Stimulated activated CD4-positive, alpha-beta T cell treated with anti-CD3 and anti-CD28 coated beads, Interleukin-1b, Interleukin-23, amount 100 ng/mL, for 24 hours (primary cell): ENCODE results near the gene TMC8.

Experiments used
- DNase-seq, 4 experiments: peaks; one replicate each; pipeline ENCODE4 v3.0.0-alpha.2; 2020; ENCODE audit warnings: low read depth in 4 of 4, low spot score in 1 of 4

The TMC8 gene

DNA sequence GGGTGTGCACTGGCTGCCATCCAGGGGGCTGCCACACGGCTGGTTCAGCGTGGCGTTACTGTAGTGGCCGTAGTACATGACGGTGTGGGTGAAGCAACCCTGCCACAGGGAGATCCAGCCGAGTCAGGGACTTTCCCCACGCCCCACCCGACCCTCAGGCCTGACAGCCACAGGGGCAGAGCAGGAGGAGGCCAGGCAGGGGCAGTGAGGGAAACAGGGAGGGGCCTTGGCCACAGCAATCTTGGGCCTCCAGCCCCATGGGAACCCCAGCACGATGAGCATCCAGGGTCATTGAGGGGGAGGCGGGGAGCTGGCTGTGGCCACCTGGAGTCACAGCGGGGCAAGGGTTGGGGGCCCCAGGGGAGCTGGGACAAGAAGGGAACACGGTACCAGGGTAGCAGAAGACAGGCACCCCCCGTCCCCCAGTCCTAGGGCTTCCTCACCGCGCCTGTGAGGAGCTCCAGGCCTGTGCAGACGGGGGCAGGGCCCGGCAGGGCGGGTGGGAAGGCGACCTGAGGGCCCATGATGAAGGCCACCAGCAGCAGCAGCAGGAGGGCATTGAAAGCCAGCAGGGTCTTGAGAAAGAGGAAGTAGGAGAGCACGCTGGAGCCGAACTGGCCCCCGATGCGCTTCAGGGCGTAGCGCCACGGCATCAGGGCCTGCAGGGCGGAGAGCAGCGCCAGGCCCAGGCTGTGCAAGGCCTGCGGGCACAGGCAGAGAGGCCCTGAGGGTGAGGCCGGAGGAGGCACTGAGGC lies 6.3 kb upstream of the TMC8 start:
- no peak for DNase-seq

- DNase-seq, result no peak
These were observed 5.8 kb upstream of the TMC8 start for GRCh38 chr17:78124836-78125137.

DNA sequence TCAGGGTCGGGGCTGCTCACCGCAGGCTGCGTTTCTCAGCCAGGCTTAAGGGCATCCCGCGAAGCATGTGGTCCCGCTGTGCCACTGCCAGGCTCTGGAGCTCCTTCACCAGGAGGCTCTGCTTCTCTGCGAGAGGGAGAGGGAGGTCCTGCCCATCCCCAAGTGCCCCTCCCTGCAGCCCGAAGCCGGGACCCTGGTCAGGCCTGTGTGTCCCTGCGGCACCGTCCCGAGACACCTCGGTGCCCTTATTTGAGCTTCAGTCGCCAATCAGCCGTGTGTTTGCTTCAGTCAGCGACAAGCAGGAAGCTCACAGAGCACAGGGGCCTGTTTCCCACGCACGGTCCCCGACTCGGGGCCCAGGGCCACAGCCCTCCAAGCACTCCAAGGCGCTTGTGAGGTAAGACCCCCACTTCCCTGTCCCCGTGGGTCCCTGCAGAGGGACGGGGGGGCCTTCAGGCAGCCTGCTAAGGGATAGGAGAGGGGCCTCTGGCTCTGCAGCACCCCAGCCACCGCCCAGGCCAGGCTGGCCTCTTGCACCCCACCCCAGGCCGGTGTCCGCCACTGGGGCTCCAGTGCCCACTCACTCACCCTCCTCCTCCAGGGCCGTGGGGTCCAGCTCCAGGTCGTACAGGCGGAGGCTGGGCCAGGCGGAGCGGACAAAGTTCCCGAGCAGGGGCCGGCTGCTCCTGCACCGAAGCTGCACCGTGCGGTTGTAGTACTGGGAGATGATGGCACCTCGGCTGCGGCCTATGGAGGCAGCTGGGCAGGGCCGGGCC lies 5.2 kb upstream of the TMC8 start:
- DNase-seq, result no peak

GRCh38 chr17:78125976-78126894 lies 4.3 kb upstream of the TMC8 start:
- DNase-seq, result no peak

- DNase-seq, result no peak
These were observed 3.7 kb upstream of the TMC8 start for GRCh38 chr17:78126895-78127238.

- DNase-seq, result peak in 1 of 4 experiments; percentile 63
These were observed 3.2 kb upstream of the TMC8 start for GRCh38 chr17:78127239-78127887.

DNA sequence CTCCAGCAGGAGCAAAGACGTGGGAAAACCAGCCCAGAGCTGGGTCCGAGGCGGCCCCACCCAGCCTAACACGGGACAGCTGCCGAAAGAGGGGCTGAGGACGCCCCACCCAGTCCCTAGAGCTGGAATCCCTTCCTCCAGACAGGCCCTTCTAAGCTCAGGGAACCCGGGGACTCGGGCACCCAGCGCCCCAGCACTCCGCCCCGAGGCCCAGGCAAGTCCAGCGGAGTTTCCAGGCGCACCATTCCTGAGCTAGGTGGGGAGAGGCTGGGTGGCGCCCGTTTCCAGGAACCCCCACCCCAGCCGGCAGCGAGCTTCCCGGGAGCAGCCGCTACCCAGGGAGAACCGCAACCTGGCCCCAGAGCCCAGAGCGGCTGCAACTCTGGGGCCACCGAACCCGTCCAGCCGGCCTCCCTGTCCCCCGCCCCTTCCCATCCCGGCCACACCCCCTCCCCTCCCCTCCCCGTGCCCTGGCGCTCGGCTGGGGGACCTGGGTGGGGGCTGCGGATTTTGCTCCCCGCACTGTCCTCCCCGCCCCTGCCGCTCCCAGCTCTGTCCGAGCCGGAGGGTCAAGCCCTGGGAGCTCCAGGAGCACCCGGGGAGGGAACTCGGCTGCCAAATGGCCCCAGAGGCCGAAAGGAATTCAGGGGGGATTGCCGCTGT lies 2.6 kb upstream of the TMC8 start:
- no peak for DNase-seq

DNA sequence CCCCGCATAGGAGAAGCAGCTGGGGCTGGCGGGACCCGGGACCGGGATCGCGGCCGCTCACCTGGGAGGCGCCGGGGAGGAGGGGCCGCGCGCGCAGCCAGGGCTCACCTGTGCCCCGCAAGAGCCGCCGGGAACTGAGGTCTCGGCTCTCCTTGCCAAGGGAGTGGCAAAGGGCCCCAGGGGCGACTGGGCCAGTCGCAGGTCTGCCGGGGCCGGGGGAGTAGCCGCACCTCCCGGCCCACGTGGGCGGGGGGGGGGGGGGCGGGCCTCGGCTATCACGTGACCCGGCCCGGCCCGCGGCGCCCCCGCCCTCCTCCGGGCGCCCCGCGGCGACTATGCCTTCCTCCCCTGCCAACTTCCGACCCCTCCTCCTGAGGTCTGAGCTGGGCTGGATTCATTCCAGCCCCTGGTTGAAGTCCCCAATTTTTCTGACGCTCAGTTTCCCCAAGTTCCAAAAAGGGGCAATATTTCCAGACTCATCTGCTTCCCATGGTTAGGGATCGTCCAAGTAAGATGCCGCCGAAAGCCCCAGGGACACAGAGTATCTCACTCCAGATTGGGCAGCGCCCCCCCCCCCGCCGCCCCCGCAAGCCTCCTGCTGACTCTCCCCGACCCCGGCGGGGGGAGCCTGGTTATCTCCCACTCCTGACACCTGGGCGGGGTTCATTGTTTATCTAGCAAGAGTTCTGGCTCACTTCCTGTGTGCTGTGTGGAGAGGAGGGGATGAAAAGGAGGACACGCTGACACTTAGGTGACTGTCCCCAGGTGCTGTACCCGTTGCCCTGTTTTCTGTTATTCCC lies 1.8 kb upstream of the TMC8 start, which contains the start of gene TMC6:
TMC6 (minus strand) TSS at position 205 of the 800 bp plus-strand sequence. CDS start 1,923 bp downstream, outside the sequence.
- DNase-seq, result no peak

DNA sequence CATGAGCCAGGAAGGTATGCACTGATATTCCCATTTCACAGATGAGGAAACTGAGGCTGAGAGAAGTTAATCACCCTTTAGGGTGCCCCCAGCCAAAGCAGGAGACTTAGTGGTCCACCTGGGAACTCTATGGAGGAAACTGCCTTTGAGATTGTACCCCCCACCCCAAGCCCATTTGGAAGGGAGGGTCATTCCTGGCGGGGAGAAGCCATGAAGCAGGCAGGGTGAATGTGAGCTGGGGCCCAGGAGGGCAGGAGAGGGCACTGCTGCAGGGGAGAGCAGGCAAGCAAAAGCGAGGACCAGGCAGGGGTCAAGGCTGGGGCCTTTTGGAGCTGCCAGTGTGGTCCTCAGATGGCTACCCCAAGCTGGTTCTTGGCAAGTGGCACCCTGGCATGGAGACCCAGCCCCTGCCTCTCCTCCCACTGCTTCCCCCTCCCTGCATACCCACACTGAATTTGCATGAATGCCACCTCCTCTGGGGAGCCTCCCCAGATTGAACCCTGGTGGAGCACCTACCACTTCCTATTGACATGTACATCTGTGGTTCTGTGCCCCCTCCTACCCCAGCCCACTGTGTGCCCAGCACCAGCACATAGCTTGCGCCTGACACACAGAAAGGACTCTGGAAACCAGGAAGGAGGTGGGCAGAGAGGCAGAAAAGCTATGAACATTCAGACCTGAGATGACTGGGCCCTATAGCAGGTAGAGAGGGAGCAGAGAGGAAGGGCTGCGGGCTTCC lies 1.1 kb upstream of the TMC8 start:
- no peak for DNase-seq

DNA sequence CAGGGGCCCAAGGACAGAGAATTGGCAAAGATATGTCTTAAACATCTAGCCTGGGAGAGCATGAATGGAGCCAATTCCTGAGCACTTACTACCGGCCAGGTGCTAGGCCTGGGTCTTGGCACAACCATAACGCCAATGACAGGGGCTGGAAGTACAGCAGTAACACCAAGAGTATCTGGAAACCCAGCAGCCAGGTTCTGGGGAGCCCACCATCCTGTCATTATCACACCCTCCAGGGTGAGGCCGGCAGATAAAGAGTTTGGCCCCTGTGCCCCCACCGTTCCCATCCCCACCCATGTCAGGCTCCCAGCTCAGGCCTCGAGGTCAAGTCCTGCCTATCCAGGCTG lies 508 bp upstream of the TMC8 start:
- no peak for DNase-seq

GRCh38 chr17:78131172-78132083 lies 857 bp downstream of the TMC8 start:
- DNase-seq, result no peak

DNA sequence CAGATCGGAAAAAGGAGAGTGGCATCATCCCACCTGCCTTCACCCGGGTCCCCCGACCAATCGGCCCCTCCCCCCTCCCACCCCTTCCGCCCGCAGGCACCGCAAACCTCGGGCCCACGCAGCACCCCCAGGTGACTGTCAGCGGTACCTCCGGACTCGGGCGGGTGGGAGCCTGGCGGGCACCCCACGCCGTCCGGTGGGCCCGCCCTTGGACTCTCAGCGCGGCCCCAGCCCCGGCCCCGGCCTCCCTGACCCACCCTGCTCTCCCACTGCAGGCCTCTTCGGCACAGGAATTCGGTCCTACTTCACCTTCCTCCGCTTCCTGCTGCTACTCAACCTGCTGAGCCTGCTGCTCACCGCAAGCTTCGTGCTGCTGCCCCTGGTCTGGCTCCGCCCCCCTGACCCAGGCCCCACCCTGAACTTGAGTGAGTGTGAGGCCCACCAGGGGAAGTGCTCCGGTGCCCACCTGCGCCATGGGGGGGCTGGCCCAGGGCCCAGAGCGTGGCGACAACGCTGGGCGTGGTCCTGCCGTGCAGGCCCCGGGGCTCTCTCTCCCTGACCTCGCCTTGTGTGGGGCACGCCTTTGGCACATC lies 1.6 kb downstream of the TMC8 start:
- peak in 1 of 4 experiments; percentile 65 for DNase-seq

GRCh38 chr17:78132767-78133178 lies 2.2 kb downstream of the TMC8 start:
- no peak for DNase-seq

- no peak for DNase-seq
These were observed 2.8 kb downstream of the TMC8 start for GRCh38 chr17:78133179-78133951.

- DNase-seq, result peak in 2 of 4 experiments; percentile 59 to 65
These were observed 3.7 kb downstream of the TMC8 start for GRCh38 chr17:78133971-78134898.

DNA sequence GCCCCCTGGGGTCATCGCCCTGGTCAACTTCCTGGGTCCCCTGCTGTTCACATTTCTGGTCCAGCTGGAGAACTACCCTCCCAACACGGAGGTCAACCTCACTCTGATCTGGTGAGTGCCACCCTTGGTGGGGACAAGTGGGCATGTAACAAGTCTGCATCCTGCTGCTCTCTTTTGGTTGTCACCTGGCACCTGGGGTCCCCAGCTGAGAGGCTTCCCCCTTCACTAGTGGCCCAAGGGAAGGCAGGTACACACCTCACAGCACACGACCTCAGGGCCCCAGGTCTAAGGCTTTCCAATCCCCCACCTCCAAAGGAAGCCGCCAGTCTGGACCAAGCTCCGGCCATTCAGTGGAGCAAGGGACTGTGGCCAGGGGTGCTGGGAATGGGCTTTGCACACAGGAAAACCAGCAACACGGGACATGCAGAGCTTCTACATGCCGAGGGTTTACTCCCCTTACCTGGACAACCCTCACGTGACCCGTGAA lies 4.4 kb downstream of the TMC8 start:
- no peak for DNase-seq
